ENCODE results near the gene TMEM218.

GRCh38 chr11:125074511-125075241 lies 36.8 kb downstream of the TMEM218 start:
- TF ChIP-seq EGR1 (IDR thresholded peaks at IDR 0.05), result no peak
- no peak for TF ChIP-seq TAF1 (IDR thresholded peaks at IDR 0.05; ENCODE audit: low read depth)
- TF ChIP-seq YY1 (IDR thresholded peaks at IDR 0.05; ENCODE audit: low read depth), result no peak
- no peak for TF ChIP-seq MAX (IDR thresholded peaks at IDR 0.05)
- no peak for TF ChIP-seq RAD21 (IDR thresholded peaks at IDR 0.05; ENCODE audit: low read depth)
- TF ChIP-seq TEAD4 (IDR thresholded peaks at IDR 0.05), result no peak
- TF ChIP-seq TCF12 (IDR thresholded peaks at IDR 0.05; ENCODE audit: low read depth), result no peak
- TF ChIP-seq ZBTB7A (IDR thresholded peaks at IDR 0.05; ENCODE audit: low read depth), result no peak
- no peak for TF ChIP-seq CREB1 (IDR thresholded peaks at IDR 0.05; ENCODE audit: low read depth)
- TF ChIP-seq EP300 (IDR thresholded peaks at IDR 0.05; ENCODE audit: borderline replicate concordance), result no peak
- TF ChIP-seq USF1 (IDR thresholded peaks at IDR 0.05), result no peak
